Subcutaneous adipose tissue (tissue), 4 donors: Measurements from ENCODE around the gene AFF4. TPM values are rescaled to one million over a fixed set of nuclear protein-coding genes. Genes with fewer than 3 reads are reported as not detected.

ENCODE experiments used
- CTCF ChIP-seq: fragments of 450-650 bp; IDR thresholded peaks from one replicate; pipeline ENCODE4 v1.5.1; 2016; ENCODE audit warnings: low read depth, mild to moderate bottlenecking, control low read depth, antibody characterized with exemption, moderate library complexity
- total RNA-seq, 4 donors: library from RNA; depleted of rRNA; stranded (reverse); fragments of >200 nt; gene quantifications; one replicate each; pipeline ENCODE4 v1.1.0, GENCODE V29; 2016

Gene AFF4
- total RNA-seq, 4 donors from 2014 or later, result 61.6 to 84.1 (median 67.1) TPM

- TF ChIP-seq CTCF, result no peak
Measured at GRCh38 chr5:132854301-132854700, 109.1 kb downstream of the AFF4 start.

DNA sequence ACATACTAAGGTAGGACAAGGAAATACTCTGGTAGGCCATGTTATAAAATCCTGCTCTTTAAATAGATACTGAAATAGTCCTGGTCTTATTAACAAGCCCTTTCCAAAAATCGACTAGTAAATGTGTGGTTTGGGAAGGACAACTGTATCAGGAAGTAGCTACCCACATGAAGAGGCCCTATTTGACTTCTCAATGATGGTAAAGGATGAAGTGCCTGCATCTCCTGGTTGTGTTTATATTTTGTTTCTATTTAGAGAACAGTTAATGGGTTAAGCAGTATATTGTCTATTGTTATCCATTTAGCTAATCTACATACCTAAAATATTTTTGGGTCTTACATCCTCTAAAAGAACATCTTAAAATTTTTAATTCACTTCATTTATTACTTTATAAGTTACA is 109.6 kb downstream of the AFF4 start:
- no peak for TF ChIP-seq CTCF

GRCh38 chr5:132853323-132853722 is 110.1 kb downstream of the AFF4 start:
- TF ChIP-seq CTCF, result no peak

GRCh38 chr5:132850066-132850465 is 113.4 kb downstream of the AFF4 start:
- TF ChIP-seq CTCF, result no peak

DNA sequence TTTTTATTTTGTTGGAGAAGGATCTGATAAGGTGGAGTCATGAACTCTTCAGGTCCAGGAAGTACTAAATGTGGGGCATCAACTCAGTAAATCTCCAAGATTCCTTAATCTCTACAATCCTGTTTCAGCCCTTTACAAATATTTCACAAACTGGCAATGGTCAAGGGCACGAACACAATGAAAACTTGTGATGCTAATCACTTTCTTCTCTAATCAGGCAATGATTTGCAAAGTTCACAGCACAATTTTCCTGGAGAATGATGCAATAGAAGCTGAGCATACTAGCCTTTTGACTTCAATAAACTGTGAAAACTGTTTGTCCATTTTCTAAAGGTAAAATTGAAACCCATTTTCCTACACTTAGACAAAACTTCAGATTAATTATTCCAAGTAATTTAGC is 114.1 kb downstream of the AFF4 start:
- no peak for TF ChIP-seq CTCF

DNA sequence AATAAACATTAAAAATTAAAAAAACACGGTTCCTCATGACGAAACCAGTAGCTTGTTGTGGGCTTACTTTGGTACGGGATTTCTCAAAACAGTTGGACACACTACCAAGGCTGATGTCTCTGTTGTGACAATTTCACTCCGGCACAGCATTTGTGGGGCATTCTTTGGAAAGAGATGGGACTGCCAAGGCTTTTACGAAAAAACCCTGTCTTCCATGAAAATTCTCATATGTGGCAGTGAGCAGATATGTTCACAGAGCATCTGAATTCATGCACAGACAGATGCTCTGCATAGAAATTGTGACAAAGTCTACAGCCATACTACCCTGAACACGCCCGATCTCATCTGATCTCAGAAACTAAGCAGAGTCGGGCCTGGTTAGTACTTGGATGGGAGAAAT is 115.2 kb downstream of the AFF4 start:
- no peak for TF ChIP-seq CTCF

GRCh38 chr5:132841305-132841704 is 122.1 kb downstream of the AFF4 start:
- no peak for TF ChIP-seq CTCF
